Stomach (tissue), 4 donors: ENCODE data around the gene TMEM229B.

Experiments used
- EP300 ChIP-seq: sonication (generic); formaldehyde crosslinking; IDR thresholded peaks from one replicate; pipeline ENCODE4 v1.6.1; 2017; ENCODE audit warnings: antibody characterized with exemption
- POLR2A ChIP-seq, 4 donors: fragments of 450-650 bp; IDR thresholded peaks; one replicate each; pipeline ENCODE4 v1.6.1; 2016; ENCODE audit warnings: antibody characterized with exemption in 4 of 4, control low read depth in 2 of 4, mild to moderate bottlenecking in 1 of 4, moderate library complexity in 1 of 4
- POLR2AphosphoS5 ChIP-seq, 3 donors: sonication (generic); formaldehyde crosslinking; IDR thresholded peaks; one replicate each; pipeline ENCODE4 v1.6.1; 2016; ENCODE audit warnings: antibody characterized with exemption in 3 of 3

DNA sequence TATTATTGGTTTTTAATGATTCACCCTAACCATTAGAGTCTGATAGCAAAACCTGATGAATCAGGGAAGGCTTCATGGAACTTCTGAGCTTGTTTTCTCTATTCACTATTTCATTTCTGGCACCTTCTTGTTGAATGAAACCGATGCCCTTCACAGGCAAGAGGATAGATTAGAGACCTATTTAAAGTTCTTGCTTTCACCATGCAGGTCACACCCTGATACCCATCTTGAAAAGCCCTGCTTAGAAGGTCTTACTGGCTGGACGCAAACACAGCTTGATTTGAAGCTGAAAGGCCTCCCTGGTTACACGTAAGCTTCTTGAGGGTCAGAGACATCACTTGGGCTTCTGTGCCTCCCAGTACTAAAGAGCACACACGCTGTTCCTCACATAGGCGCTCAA lies 29.2 kb downstream of the TMEM229B start:
- no peak for TF ChIP-seq POLR2A (IDR thresholded peaks at IDR 0.05)
- TF ChIP-seq EP300, result no peak
- TF ChIP-seq POLR2AphosphoS5 (IDR thresholded peaks at IDR 0.05), result no peak
